A549 (cell line): ENCODE results near the gene RIOX2. TPM values are rescaled to one million over a fixed set of nuclear protein-coding genes. Genes with fewer than 3 reads are reported as not detected.

Experiments used
- ATAC-seq, 2 experiments: fragments of 200-7000 bp in 1 of 2; fragments of >200 bp in 1 of 2; cut with Nextera tagmentation in 1 of 2; cut with Tn5 transposase in 1 of 2; 3 replicates each; pipeline versions ENCODE4 v1.8.0 to v1.9.1; 2018 to 2020; ENCODE audit warnings: mild to moderate bottlenecking in 1 of 2, moderate library complexity in 1 of 2
- CTCF ChIA-PET: fragments of 300-600 bp; sonication (Branson Sonifier 250); formaldehyde crosslinking; extraction: SDS; loops from one replicate; lab custom pipeline; 2021; ENCODE audit warnings: antibody characterized with exemption, inconsistent platforms; lab: Yijun Ruan, JAX
- POLR2A ChIA-PET: fragments of 350-600 bp; formaldehyde crosslinking; extraction: SDS; loops from one replicate; lab custom pipeline; 2021; ENCODE audit warnings: antibody characterized with exemption, inconsistent platforms; lab: Yijun Ruan, JAX
- DNase-seq, 2 experiments: peaks; one replicate each; pipeline versions ENCODE4 v3.0.0 to v3.0.0-alpha.2; 2011 to 2016; ENCODE audit warnings: low read depth in 1 of 2, low spot score in 1 of 2
- FAIRE-seq: peaks from 2 replicates; lab custom pipeline; 2011; peaks lifted over from hg19 to GRCh38; lab: Jason Lieb, UNC
- H3K27ac ChIP-seq, 2 experiments: fragments of >200 bp; sonication (Bioruptor Twin); formaldehyde crosslinking; 3 replicates each; pipeline ENCODE4 v1.5.1; 2016 to 2017
- H3K4me1 ChIP-seq: fragments of >200 bp; sonication (Bioruptor Twin); formaldehyde crosslinking; 3 replicates; pipeline ENCODE4 v1.6.1; 2016
- H3K4me2 ChIP-seq: fragments of >200 bp; sonication (Bioruptor Twin); formaldehyde crosslinking; 3 replicates; pipeline ENCODE4 v1.6.1; 2016
- H3K4me3 ChIP-seq: fragments of >200 bp; sonication (Bioruptor Twin); formaldehyde crosslinking; 3 replicates; pipeline ENCODE4 v1.5.1; 2016
- H3K9me3 ChIP-seq: fragments of >200 bp; sonication (Bioruptor Twin); formaldehyde crosslinking; 3 replicates; pipeline ENCODE4 v1.6.1; 2016
- CEBPB ChIP-seq, 2 experiments: fragments of >200 bp in 1 of 2; sonication (Bioruptor Twin) in 1 of 2; formaldehyde crosslinking in 1 of 2; IDR thresholded peaks; 2 replicates each; pipeline ENCODE4 v1.6.1; 2012 to 2016
- EHF ChIP-seq: fragments of 250-450 bp; sonication (Bioruptor Pico); IDR thresholded peaks from 2 replicates; pipeline ENCODE4 v1.5.0; 2020; ENCODE audit warnings: mild to moderate bottlenecking
- EP300 ChIP-seq, 2 experiments: fragments of >200 bp; sonication (Bioruptor Twin); formaldehyde crosslinking; IDR thresholded peaks; 2 replicates in 1 of 2; 3 replicates in 1 of 2; pipeline ENCODE4 v1.6.1; 2016 to 2017
- ESRRA ChIP-seq: fragments of 150-350 bp; IDR thresholded peaks from 2 replicates; pipeline ENCODE4 v1.6.1; 2014; ENCODE audit warnings: mild to moderate bottlenecking, low read length, borderline replicate concordance
- FOSB ChIP-seq: fragments of 250-450 bp; sonication (Bioruptor Pico); IDR thresholded peaks from 2 replicates; pipeline ENCODE4 v1.5.0; 2020; ENCODE audit warnings: mild to moderate bottlenecking, moderate library complexity
- FOXS1 ChIP-seq: fragments of 250-450 bp; sonication (Bioruptor Pico); IDR thresholded peaks from 2 replicates; pipeline ENCODE4 v1.5.0; 2020; ENCODE audit warnings: mild to moderate bottlenecking, moderate library complexity
- HDAC2 ChIP-seq: fragments of 200-600 bp; sonication (generic); IDR thresholded peaks from 2 replicates; pipeline ENCODE4 v1.6.1; 2016
- HEYL ChIP-seq: fragments of 250-450 bp; sonication (Bioruptor Pico); IDR thresholded peaks from 2 replicates; pipeline ENCODE4 v1.8.0; 2021; ENCODE audit warnings: mild to moderate bottlenecking, moderate library complexity
- HOXA7 ChIP-seq: fragments of 250-450 bp; sonication (Bioruptor Pico); IDR thresholded peaks from 2 replicates; pipeline ENCODE4 v1.5.0; 2020; ENCODE audit warnings: mild to moderate bottlenecking, moderate library complexity
- HOXB5 ChIP-seq: fragments of 250-450 bp; sonication (Bioruptor Pico); IDR thresholded peaks from 2 replicates; pipeline ENCODE4 v1.5.0; 2020; ENCODE audit warnings: mild to moderate bottlenecking, moderate library complexity
- KDM5A ChIP-seq: fragments of 200-600 bp; sonication (generic); IDR thresholded peaks from 2 replicates; pipeline ENCODE4 v1.6.1; 2016; ENCODE audit warnings: antibody characterized with exemption, mild to moderate bottlenecking
- NFE2L2 ChIP-seq: fragments of 150-350 bp; conservative IDR thresholded peaks from 2 replicates; pipeline ENCODE4 v1.6.1; 2014; ENCODE audit warnings: low read length
- RAD21 ChIP-seq, 2 experiments: fragments of >200 bp in 1 of 2; sonication (Bioruptor Twin) in 1 of 2; formaldehyde crosslinking in 1 of 2; IDR thresholded peaks in 1 of 2; conservative IDR thresholded peaks in 1 of 2; 2 replicates in 1 of 2; 3 replicates in 1 of 2; pipeline ENCODE4 v1.6.1; 2012 to 2018; ENCODE audit warnings: inconsistent platforms in 1 of 2
- SMC3 ChIP-seq: fragments of >200 bp; sonication (Bioruptor Twin); formaldehyde crosslinking; IDR thresholded peaks from 3 replicates; pipeline ENCODE4 v1.6.1; 2018; ENCODE audit warnings: inconsistent platforms
- ZC3H11A ChIP-seq: fragments of 450-650 bp; IDR thresholded peaks from 2 replicates; pipeline ENCODE4 v1.6.1; 2014; ENCODE audit warnings: antibody characterized with exemption, mild to moderate bottlenecking
- ZFP36 ChIP-seq: fragments of 450-650 bp; IDR thresholded peaks from 2 replicates; pipeline ENCODE4 v1.6.1; 2014; ENCODE audit warnings: borderline replicate concordance; ENCODE audit not compliant: partially characterized antibody
- ZSCAN20 ChIP-seq: fragments of 250-450 bp; sonication (Bioruptor Pico); IDR thresholded peaks from 2 replicates; pipeline ENCODE4 v1.8.0; 2022; ENCODE audit warnings: mild to moderate bottlenecking, moderate library complexity
- WGBS: methylation state at CpG from one replicate; pipeline ENCODE4 v1.1.6; 2017; ENCODE audit errors: missing lambda C conversion rate; 5-methylcytosine and 5-hydroxymethylcytosine counted together
- polyA plus RNA-seq, 4 experiments: library from polyadenylated mRNA; depleted of rRNA in 3 of 4; stranded (reverse); fragments of >200 nt; fragmentation: RNase III in 1 of 4; extraction: RNeasy Plus Mini Kit Qiagen cat#74134 plus additional on column Dnase treatment in 1 of 4; gene quantifications; 2 replicates in 3 of 4; 3 replicates in 1 of 4; pipeline ENCODE4 v1.2.3, GENCODE V29; 2011 to 2017
- TF ChIP-seq, protein P1 (sequence below): IDR thresholded peaks from 2 replicates; pipeline ENCODE4 v1.6.1; 2012; ENCODE audit warnings: low read depth, borderline replicate concordance
- TF ChIP-seq, protein P2 (sequence below): fragments of >200 bp; sonication (Bioruptor Twin); formaldehyde crosslinking; IDR thresholded peaks from 2 replicates; pipeline ENCODE4 v1.6.1; 2016
- TF ChIP-seq, protein P3 (sequence below): IDR thresholded peaks from 2 replicates; pipeline ENCODE4 v1.6.1; 2012
- TF ChIP-seq, protein P4 (sequence below): fragments of >200 bp; sonication (Bioruptor Twin); formaldehyde crosslinking; IDR thresholded peaks from 3 replicates; pipeline ENCODE4 v1.6.1; 2016
- TF ChIP-seq, protein P5 (sequence below): IDR thresholded peaks from 2 replicates; pipeline ENCODE4 v1.6.1; 2012
- TF ChIP-seq, protein P6 (sequence below): fragments of >200 bp; sonication (Bioruptor Twin); formaldehyde crosslinking; IDR thresholded peaks from 3 replicates; pipeline ENCODE4 v1.5.1; 2016

Gene RIOX2
- polyA plus RNA-seq, 2 of the 4 experiments (the other 2 are of a cell fraction) = 34.1 to 49.6 TPM

DNA sequence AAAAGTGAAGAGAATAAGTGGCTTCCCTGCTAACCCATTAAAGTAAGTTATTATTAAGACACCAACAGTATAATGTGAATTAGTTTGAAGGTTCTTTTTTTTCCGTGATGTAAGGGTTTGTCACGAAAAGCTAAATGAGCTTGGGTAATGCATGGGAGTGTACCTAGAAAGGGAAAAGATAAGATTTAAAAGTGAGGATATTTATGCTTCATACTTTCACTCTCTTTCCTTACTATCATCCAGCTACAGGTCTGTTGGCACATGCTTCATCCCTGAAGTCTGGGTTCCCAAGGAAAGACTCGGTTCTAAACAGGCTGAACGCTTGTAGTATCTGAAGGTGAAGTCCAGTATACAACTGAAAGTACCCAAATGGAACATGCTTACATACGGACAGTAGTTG lies 26.9 kb upstream of the RIOX2 start:
- WGBS = 74% methylated on average over 5 of the region's 5 CpGs
- FAIRE-seq = no peak

DNA sequence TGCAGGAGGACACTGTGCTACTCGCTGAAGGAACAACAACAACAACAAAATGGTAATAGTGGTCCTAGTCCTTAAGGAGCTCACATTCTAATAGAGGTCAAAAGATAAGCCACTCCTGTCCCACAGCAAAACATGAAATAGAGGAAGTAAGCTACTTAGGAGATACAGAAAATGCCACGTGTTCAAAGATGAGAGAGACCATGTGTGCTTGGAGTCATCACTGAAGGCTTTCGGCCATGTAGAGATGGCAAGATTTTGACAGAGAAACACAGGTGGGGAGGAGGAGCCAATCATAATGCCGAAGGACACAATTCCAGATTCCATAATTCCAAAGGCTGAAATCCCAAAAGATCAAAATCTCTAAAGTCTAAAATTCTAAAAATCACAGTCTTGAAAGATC lies 24.8 kb upstream of the RIOX2 start:
- H3K9me3 ChIP-seq = no peaks in the 10 kb centered on the region
- DNase-seq (no peak), FAIRE-seq (no peak), ATAC-seq (no peak)
- no peak overlapping the region for H3K4me3 ChIP-seq
- CTCF ChIA-PET = interaction anchor here (0.8 to 0.9 kb wide), 2 partner anchors 28 to 43 kb away, joined by 3 to 4 read pairs; no protein-coding TSS in a partner anchor
- TF ChIP-seq, protein P1, sequence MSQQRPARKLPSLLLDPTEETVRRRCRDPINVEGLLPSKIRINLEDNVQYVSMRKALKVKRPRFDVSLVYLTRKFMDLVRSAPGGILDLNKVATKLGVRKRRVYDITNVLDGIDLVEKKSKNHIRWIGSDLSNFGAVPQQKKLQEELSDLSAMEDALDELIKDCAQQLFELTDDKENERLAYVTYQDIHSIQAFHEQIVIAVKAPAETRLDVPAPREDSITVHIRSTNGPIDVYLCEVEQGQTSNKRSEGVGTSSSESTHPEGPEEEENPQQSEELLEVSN = no peak
- TF ChIP-seq ESRRA (no peak), RAD21 (conservative IDR thresholded peaks at IDR 0.05 in 1 of 2, IDR thresholded peaks at IDR 0.05 in 1 of 2) (no peak), HDAC2 (no peak), FOXS1 (CRISPR knock-in tag) (no peak), CEBPB (IDR thresholded peaks at IDR 0.05) (no peak), SMC3 (no peak), KDM5A (no peak), HOXB5 (CRISPR knock-in tag) (no peak), EP300 (IDR thresholded peaks at IDR 0.05) (no peak), ZC3H11A (no peak), ZFP36 (no peak), FOSB (CRISPR knock-in tag) (no peak), ZSCAN20 (CRISPR knock-in tag) (no peak), HEYL (no peak), HOXA7 (no peak)
- TF ChIP-seq, protein P2, sequence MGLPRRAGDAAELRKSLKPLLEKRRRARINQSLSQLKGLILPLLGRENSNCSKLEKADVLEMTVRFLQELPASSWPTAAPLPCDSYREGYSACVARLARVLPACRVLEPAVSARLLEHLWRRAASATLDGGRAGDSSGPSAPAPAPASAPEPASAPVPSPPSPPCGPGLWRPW = no peak
- TF ChIP-seq, protein P3, sequence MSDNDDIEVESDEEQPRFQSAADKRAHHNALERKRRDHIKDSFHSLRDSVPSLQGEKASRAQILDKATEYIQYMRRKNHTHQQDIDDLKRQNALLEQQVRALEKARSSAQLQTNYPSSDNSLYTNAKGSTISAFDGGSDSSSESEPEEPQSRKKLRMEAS = no peak
- TF ChIP-seq, protein P4, sequence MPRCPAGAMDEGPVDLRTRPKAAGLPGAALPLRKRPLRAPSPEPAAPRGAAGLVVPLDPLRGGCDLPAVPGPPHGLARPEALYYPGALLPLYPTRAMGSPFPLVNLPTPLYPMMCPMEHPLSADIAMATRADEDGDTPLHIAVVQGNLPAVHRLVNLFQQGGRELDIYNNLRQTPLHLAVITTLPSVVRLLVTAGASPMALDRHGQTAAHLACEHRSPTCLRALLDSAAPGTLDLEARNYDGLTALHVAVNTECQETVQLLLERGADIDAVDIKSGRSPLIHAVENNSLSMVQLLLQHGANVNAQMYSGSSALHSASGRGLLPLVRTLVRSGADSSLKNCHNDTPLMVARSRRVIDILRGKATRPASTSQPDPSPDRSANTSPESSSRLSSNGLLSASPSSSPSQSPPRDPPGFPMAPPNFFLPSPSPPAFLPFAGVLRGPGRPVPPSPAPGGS = no peak
- TF ChIP-seq, protein P5, sequence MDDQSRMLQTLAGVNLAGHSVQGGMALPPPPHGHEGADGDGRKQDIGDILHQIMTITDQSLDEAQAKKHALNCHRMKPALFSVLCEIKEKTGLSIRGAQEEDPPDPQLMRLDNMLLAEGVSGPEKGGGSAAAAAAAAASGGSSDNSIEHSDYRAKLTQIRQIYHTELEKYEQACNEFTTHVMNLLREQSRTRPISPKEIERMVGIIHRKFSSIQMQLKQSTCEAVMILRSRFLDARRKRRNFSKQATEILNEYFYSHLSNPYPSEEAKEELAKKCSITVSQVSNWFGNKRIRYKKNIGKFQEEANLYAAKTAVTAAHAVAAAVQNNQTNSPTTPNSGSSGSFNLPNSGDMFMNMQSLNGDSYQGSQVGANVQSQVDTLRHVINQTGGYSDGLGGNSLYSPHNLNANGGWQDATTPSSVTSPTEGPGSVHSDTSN = no peak
- POLR2A ChIA-PET = no interaction called here
- no peak overlapping the region for H3K27ac ChIP-seq
- no peak overlapping the region for H3K4me2 ChIP-seq
- H3K4me1 ChIP-seq = peaks cover 18% of the 10 kb centered on the region
- 65% methylated on average over 4 of the region's 4 CpGs for WGBS

More for the DNA sequence above, 26.9 kb upstream of the RIOX2 start:
- ATAC-seq = no peak
- no peak overlapping the region for H3K4me2 ChIP-seq
- no peak overlapping the region for H3K27ac ChIP-seq
- H3K4me1 ChIP-seq = peaks cover 11% of the 10 kb centered on the region
- ChIA-PET POLR2A (no interaction called here), CTCF (no interaction called here)
- no peak for TF ChIP-seq EP300 (IDR thresholded peaks at IDR 0.05)
- no peak for TF ChIP-seq NFE2L2
- TF ChIP-seq, protein P6, sequence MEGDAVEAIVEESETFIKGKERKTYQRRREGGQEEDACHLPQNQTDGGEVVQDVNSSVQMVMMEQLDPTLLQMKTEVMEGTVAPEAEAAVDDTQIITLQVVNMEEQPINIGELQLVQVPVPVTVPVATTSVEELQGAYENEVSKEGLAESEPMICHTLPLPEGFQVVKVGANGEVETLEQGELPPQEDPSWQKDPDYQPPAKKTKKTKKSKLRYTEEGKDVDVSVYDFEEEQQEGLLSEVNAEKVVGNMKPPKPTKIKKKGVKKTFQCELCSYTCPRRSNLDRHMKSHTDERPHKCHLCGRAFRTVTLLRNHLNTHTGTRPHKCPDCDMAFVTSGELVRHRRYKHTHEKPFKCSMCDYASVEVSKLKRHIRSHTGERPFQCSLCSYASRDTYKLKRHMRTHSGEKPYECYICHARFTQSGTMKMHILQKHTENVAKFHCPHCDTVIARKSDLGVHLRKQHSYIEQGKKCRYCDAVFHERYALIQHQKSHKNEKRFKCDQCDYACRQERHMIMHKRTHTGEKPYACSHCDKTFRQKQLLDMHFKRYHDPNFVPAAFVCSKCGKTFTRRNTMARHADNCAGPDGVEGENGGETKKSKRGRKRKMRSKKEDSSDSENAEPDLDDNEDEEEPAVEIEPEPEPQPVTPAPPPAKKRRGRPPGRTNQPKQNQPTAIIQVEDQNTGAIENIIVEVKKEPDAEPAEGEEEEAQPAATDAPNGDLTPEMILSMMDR = no peak
- TF ChIP-seq EHF (CRISPR knock-in tag) = no peak
- DNase-seq = no peak
- H3K4me3 ChIP-seq = no peak overlapping the region
- no peaks in the 10 kb centered on the region for H3K9me3 ChIP-seq
